K562 (cell line): Measurements from ENCODE around the gene PPFIA1. TPM values are rescaled to one million over a fixed set of nuclear protein-coding genes. Genes with fewer than 3 reads are reported as not detected.

ENCODE experiments used
- ATAC-seq: fragments of 200-7000 bp; cut with Tn5 transposase; 3 replicates; pipeline ENCODE4 v1.9.1; 2020; ENCODE audit warnings: moderate library complexity
- BruUV-seq: library from RNA; stranded (reverse); fragments of 400-500 nt; replicated peaks from 2 replicates; lab custom pipeline; 2021; lab: Mats Ljungman, UMichigan
- CTCF ChIA-PET: fragments of 300-600 bp; formaldehyde crosslinking; extraction: SDS; loops from one replicate; lab custom pipeline; 2021; ENCODE audit warnings: low intra/inter-chr PET ratio; lab: Yijun Ruan, JAX
- POLR2A ChIA-PET: fragments of 300-600, 350-650 bp; sonication (Branson Sonifier 250); formaldehyde crosslinking; extraction: SDS; loops from one replicate; lab custom pipeline; 2021; ENCODE audit warnings: antibody characterized with exemption, inconsistent platforms; lab: Yijun Ruan, JAX
- DNase-seq, 4 experiments: peaks; one replicate each; pipeline versions ENCODE4 v3.0.0 to v3.0.0-alpha.2; 2011 to 2018; ENCODE audit warnings: low spot score in 3 of 4, mixed read lengths in 3 of 4; ENCODE audit errors: extremely low read depth in 1 of 4
- FAIRE-seq: peaks from 2 replicates; lab custom pipeline; 2011; peaks lifted over from hg19 to GRCh38; lab: Jason Lieb, UNC
- H2AFZ ChIP-seq: 2 replicates; pipeline ENCODE4 v1.6.0; 2011; ENCODE audit warnings: low read depth, low read length, control low read depth, inconsistent platforms
- H3K27ac ChIP-seq: fragments of 200-600 bp; 3 replicates; pipeline ENCODE4 v1.8.0; 2011; ENCODE audit warnings: low read depth, mild to moderate bottlenecking, control low read depth, inconsistent platforms, low read length, moderate library complexity, mixed read lengths; ENCODE audit errors: extremely low read depth
- H3K27me3 ChIP-seq, 2 experiments: fragments of 300-600 bp in 1 of 2; 2 replicates in 1 of 2; 3 replicates in 1 of 2; pipeline versions ENCODE4 v1.6.0 to v1.8.0; 2011; ENCODE audit warnings: inconsistent platforms in 2 of 2, low read length in 2 of 2, mild to moderate bottlenecking in 1 of 2, mixed read lengths in 1 of 2, moderate library complexity in 1 of 2; ENCODE audit not compliant: control insufficient read depth in 2 of 2, insufficient read depth in 2 of 2
- H3K36me3 ChIP-seq: fragments of 300-600 bp; 3 replicates; pipeline ENCODE4 v1.8.0; 2011; ENCODE audit warnings: mild to moderate bottlenecking, low read length, inconsistent platforms; ENCODE audit not compliant: control insufficient read depth, insufficient read depth
- H3K4me1 ChIP-seq, 2 experiments: fragments of 200-600 bp in 1 of 2; replicated peaks in 1 of 2; 2 replicates in 1 of 2; 3 replicates in 1 of 2; pipeline versions ENCODE4 v1.5.1 to v1.8.0; 2011; ENCODE audit warnings: inconsistent platforms in 2 of 2, low read length in 2 of 2, mild to moderate bottlenecking in 1 of 2, mixed read lengths in 1 of 2, moderate library complexity in 1 of 2; ENCODE audit not compliant: control insufficient read depth in 2 of 2, insufficient read depth in 2 of 2
- H3K4me2 ChIP-seq: 2 replicates; pipeline ENCODE4 v1.6.1; 2011; ENCODE audit warnings: low read length, control low read depth, inconsistent platforms, mixed read lengths; ENCODE audit not compliant: insufficient read depth
- H3K4me3 ChIP-seq: fragments of 200-600 bp; sonication (generic), shearing (Covaris generic); 2 replicates; pipeline ENCODE4 v1.5.1; 2016; ENCODE audit warnings: control low read depth, inconsistent platforms
- H3K79me2 ChIP-seq: fragments of 200-600 bp; 3 replicates; pipeline ENCODE4 v1.8.0; 2011; ENCODE audit warnings: low read length, inconsistent platforms; ENCODE audit not compliant: control insufficient read depth, insufficient read depth
- H3K9ac ChIP-seq, 2 experiments: 2 replicates each; pipeline versions ENCODE4 v1.6.0 to v1.6.1; 2011; ENCODE audit warnings: low read depth in 2 of 2, low read length in 2 of 2, control low read depth in 1 of 2, inconsistent platforms in 1 of 2, mild to moderate bottlenecking in 1 of 2, mixed read lengths in 1 of 2; ENCODE audit not compliant: insufficient read depth in 1 of 2
- H3K9me1 ChIP-seq: one replicate; pipeline ENCODE4 v1.6.0; 2011; ENCODE audit warnings: inconsistent platforms, mild to moderate bottlenecking, low read length, moderate library complexity; ENCODE audit not compliant: control insufficient read depth, insufficient read depth
- H3K9me3 ChIP-seq: replicated peaks from 2 replicates; pipeline ENCODE4 v1.5.1; 2011; ENCODE audit warnings: low read depth, low read length, inconsistent platforms; ENCODE audit not compliant: control insufficient read depth, insufficient read depth
- H4K20me1 ChIP-seq: replicated peaks from 2 replicates; pipeline ENCODE4 v1.6.1; 2011; ENCODE audit warnings: low read length, inconsistent platforms, mixed read lengths; ENCODE audit not compliant: control insufficient read depth, insufficient read depth
- ATF7 ChIP-seq: fragments of 450-650 bp; IDR thresholded peaks from 2 replicates; pipeline ENCODE4 v1.7.1; 2014; ENCODE audit warnings: mild to moderate bottlenecking, moderate library complexity
- EGR1 ChIP-seq: fragments of 450-650 bp; conservative IDR thresholded peaks from 2 replicates; pipeline ENCODE4 v1.6.1; 2017; ENCODE audit warnings: mild to moderate bottlenecking
- L3MBTL2 ChIP-seq: fragments of 450-650 bp; IDR thresholded peaks from 2 replicates; pipeline ENCODE4 v1.6.1; 2016; ENCODE audit warnings: mild to moderate bottlenecking, moderate library complexity
- ZBTB7A ChIP-seq: IDR thresholded peaks from 2 replicates; pipeline ENCODE4 v1.6.1; 2011; ENCODE audit warnings: low read depth, mild to moderate bottlenecking, low read length, moderate library complexity, borderline replicate concordance; ENCODE audit not compliant: control insufficient read depth
- WGBS: fragments of 100-300 bp; shearing (Covaris generic); methylation state at CpG from one replicate; pipeline ENCODE4 v1.1.6; 2016; ENCODE audit warnings: low coverage, mixed read lengths; ENCODE audit not compliant: insufficient coverage; ENCODE audit errors: missing lambda C conversion rate; 5-methylcytosine and 5-hydroxymethylcytosine counted together
- in situ Hi-C: fragments of 300-500 bp; cut with MboI; formaldehyde crosslinking; loops from 4 replicates; pipeline ENCODE4 v1.15.0; 2018; ENCODE audit warnings: inconsistent platforms, mixed read lengths
- intact Hi-C: fragments of 100-400 bp; cut with micrococcal nuclease; formaldehyde crosslinking; loops from 2 replicates; pipeline ENCODE4 v1.14.2; 2022
- polyA plus RNA-seq, 8 experiments: library from polyadenylated mRNA; depleted of rRNA in 4 of 8; stranded (reverse) in 5 of 8; unstranded in 3 of 8; fragments of >200 nt; fragmentation: Nextera tagmentation in 2 of 8; fragmentation: Illumina TruSeq in 1 of 8; extraction: Ambion mirVana in 2 of 8; extraction: Trizol in 1 of 8; gene quantifications; 2 replicates each; pipeline versions ENCODE4 v1.2.1 to v1.2.3, GENCODE V29; 2011 to 2014; ENCODE audit warnings: inconsistent platforms in 1 of 8, missing spikeins in 1 of 8
- total RNA-seq, 7 experiments: library from RNA; depleted of rRNA in 6 of 7; stranded (reverse); fragments of >200 nt in 6 of 7; fragmentation: Illumina TruSeq in 2 of 7; extraction: Trizol in 2 of 7; gene quantifications; 2 replicates each; pipeline versions ENCODE4 v1.2.1 to v1.2.3, GENCODE V29; 2011 to 2021; ENCODE audit warnings: low replicate concordance in 1 of 7
- TF ChIP-seq, protein P1 (sequence below), 2 experiments: IDR thresholded peaks; 2 replicates each; pipeline ENCODE4 v1.6.1; 2011; ENCODE audit warnings: borderline replicate concordance in 1 of 2, control low read depth in 1 of 2, low read depth in 1 of 2, low read length in 1 of 2, mild to moderate bottlenecking in 1 of 2, mixed read lengths in 1 of 2, moderate library complexity in 1 of 2; ENCODE audit not compliant: insufficient read depth in 1 of 2, insufficient read length in 1 of 2, poor library complexity in 1 of 2, severe bottlenecking in 1 of 2; ENCODE audit errors: extremely low read depth in 1 of 2

The PPFIA1 gene
- total and polyA plus RNA-seq, 9 of the 15 experiments (the other 6 are each of a cell fraction or from before 2014, with no cell fraction given) = 9.9 to 41.5 (median 28.5) TPM

DNA sequence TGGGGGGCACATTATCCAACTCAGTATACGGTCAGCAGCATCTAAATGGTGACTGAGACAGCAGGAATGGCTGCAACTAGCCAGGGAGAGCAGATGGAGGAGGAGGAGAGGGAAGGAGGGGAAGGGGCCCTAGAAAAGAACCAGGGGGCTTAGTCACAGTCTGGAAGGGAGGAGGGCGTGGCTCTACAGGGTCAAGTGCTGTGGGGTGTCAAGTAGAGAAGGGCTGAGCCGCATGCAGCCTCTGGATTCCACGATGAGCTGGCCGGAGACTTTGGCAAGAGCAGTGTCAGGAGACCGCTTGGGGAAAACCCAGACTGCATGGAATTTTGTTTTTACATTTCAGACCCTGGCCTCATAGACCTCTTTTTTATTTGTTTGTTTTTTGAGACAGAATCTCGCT is 25.8 kb upstream of the PPFIA1 start:
- FAIRE-seq (no peak), DNase-seq (no peak), ATAC-seq (no peak)
- WGBS = 14% methylated on average over 7 of the region's 7 CpGs
- ChIA-PET POLR2A (interaction anchor here (0.6 to 1.1 kb wide), 2 partner anchors 9 to 150 kb away, joined by 3 read pairs; no protein-coding TSS in a partner anchor), CTCF (no interaction called here)
- Histone ChIP-seq H4K20me1 (no peaks in the 10 kb centered on the region), H3K4me3 (no peak overlapping the region), H3K9ac (no peak overlapping the region; a peak in 1 of 4 replicates), H2AFZ (no peak overlapping the region), H3K27ac (no peak overlapping the region), H3K79me2 (no peaks in the 10 kb centered on the region), H3K9me3 (no peaks in the 10 kb centered on the region), H3K9me1 (no peaks in the 10 kb centered on the region), H3K4me2 (no peak overlapping the region), H3K36me3 (no peaks in the 10 kb centered on the region), H3K4me1 (peaks cover 4 to 13% of the 10 kb centered on the region in 2 experiments; a peak in 3 of 5 replicates), H3K27me3 (peaks cover 24 to 60% of the 10 kb centered on the region in 2 experiments)
- TF ChIP-seq ATF7 = no peak
- TF ChIP-seq, protein P1, sequence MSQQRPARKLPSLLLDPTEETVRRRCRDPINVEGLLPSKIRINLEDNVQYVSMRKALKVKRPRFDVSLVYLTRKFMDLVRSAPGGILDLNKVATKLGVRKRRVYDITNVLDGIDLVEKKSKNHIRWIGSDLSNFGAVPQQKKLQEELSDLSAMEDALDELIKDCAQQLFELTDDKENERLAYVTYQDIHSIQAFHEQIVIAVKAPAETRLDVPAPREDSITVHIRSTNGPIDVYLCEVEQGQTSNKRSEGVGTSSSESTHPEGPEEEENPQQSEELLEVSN (IDR thresholded peaks at IDR 0.05; ENCODE audit: borderline replicate concordance in 1 of 2, extremely low read depth in 1 of 2, insufficient read depth in 1 of 2, insufficient read length in 1 of 2, low read depth in 1 of 2, low read length in 1 of 2, poor library complexity in 1 of 2, severe bottlenecking in 1 of 2) = peak in 1 of 2 experiments; percentile 28
- peak; percentile 36; the same call in 1 of the 2 replicates for TF ChIP-seq L3MBTL2
- in situ Hi-C loops = no loop called here
- BruUV-seq = no TSS peak
- intact Hi-C loops = no loop called here

DNA sequence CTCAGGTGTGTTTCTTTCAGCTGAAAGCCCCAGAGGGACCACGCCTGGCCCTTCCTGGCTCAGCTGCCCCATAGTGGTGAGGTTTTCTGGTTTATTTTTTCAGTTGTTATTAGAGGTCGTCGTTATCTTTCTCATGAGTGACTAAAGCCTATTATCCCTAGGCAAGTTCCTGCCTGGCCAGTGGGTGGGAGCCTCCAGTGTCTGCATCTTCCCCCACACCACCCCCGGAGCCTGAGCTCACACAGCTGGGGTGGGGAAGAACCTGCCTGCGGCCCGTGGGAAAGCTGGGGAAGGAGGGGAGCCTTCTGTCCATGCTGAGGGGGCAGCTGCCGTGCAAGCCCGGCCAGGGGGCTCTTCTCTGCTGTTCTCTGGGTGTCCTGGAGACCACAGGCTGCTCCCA is 24.3 kb upstream of the PPFIA1 start:
- DNase-seq (no peak), ATAC-seq (no peak)
- Histone ChIP-seq H3K4me3 (no peak overlapping the region), H3K36me3 (no peaks in the 10 kb centered on the region), H3K9me1 (no peaks in the 10 kb centered on the region), H3K27me3 (peaks cover 21 to 62% of the 10 kb centered on the region in 2 experiments), H3K4me1 (peaks cover 4 to 9% of the 10 kb centered on the region in 2 experiments; a peak in 3 of 5 replicates), H3K9me3 (no peaks in the 10 kb centered on the region), H3K27ac (no peak overlapping the region)
- POLR2A ChIA-PET = interaction anchor here (0.6 to 1.9 kb wide), 3 partner anchors 9 to 21 kb away, joined by 3 to 8 read pairs (median 4); no protein-coding TSS in a partner anchor
- intact Hi-C loops (no loop called here), in situ Hi-C loops (no loop called here)
- TF ChIP-seq EGR1 = peak; percentile 76
- TF ChIP-seq ZBTB7A = no peak
- TF ChIP-seq, all 486 proteins: peak for 1
- H2AFZ ChIP-seq = no peak overlapping the region
- CTCF ChIA-PET = no interaction called here
- H4K20me1 ChIP-seq = no peaks in the 10 kb centered on the region
- no TSS peak for BruUV-seq
- H3K9ac ChIP-seq = no peak overlapping the region
- H3K79me2 ChIP-seq = no peaks in the 10 kb centered on the region
- H3K4me2 ChIP-seq = no peak overlapping the region
- no peak for FAIRE-seq
- WGBS = 7% methylated on average over 8 of the region's 8 CpGs
